H1 (cell line): ENCODE data around the gene PTPN13. TPM values are rescaled to one million over a fixed set of nuclear protein-coding genes. Genes with fewer than 3 reads are reported as not detected.

ENCODE experiments used
- CTCF ChIA-PET: fragments of 300-600 bp; sonication (Branson Sonifier 250); formaldehyde crosslinking; loops from one replicate; lab custom pipeline; 2021; ENCODE audit not compliant: partially characterized antibody; lab: Charles Lee
- POLR2A ChIA-PET: fragments of 300-600 bp; sonication (Branson Sonifier 250); formaldehyde crosslinking; loops from one replicate; lab custom pipeline; 2021; ENCODE audit warnings: inconsistent platforms; ENCODE audit not compliant: partially characterized antibody; lab: Charles Lee
- DNase-seq, 2 experiments: peaks; one replicate each; pipeline versions ENCODE4 v3.0.0 to v3.0.0-alpha.2; 2010 to 2022; ENCODE audit warnings: low spot score in 2 of 2, low read depth in 1 of 2, mixed read lengths in 1 of 2
- FAIRE-seq: peaks from 2 replicates; lab custom pipeline; 2011; peaks lifted over from hg19 to GRCh38; lab: Jason Lieb, UNC
- H2AFZ ChIP-seq: 2 replicates; pipeline ENCODE4 v1.8.1; 2012; ENCODE audit warnings: low read length, inconsistent platforms
- H2AK5ac ChIP-seq: 2 replicates; pipeline ENCODE4 v1.6.1; 2013; ENCODE audit warnings: low read depth, low read length
- H2BK120ac ChIP-seq: replicated peaks from 2 replicates; pipeline ENCODE3; 2013; ENCODE audit warnings: low read depth, low read length, inconsistent platforms
- H2BK12ac ChIP-seq: 2 replicates; pipeline ENCODE4 v1.6.1; 2013; ENCODE audit warnings: low read depth, low read length
- H2BK15ac ChIP-seq: 2 replicates; pipeline ENCODE4 v1.6.1; 2013; ENCODE audit warnings: low read length
- H2BK20ac ChIP-seq: 2 replicates; pipeline ENCODE4 v1.6.1; 2013; ENCODE audit warnings: low read length
- H2BK5ac ChIP-seq: 2 replicates; pipeline ENCODE4 v1.6.1; 2013; ENCODE audit warnings: low read depth, low read length
- H3K14ac ChIP-seq: 2 replicates; pipeline ENCODE4 v1.6.1; 2013; ENCODE audit warnings: inconsistent platforms; ENCODE audit not compliant: insufficient read length
- H3K18ac ChIP-seq: 2 replicates; pipeline ENCODE4 v1.6.1; 2013; ENCODE audit warnings: low read length; ENCODE audit errors: extremely low read depth
- H3K23ac ChIP-seq: 2 replicates; pipeline ENCODE4 v1.6.1; 2013; ENCODE audit warnings: inconsistent platforms; ENCODE audit not compliant: insufficient read length
- H3K23me2 ChIP-seq: 2 replicates; pipeline ENCODE4 v1.6.1; 2013; ENCODE audit warnings: low read depth, low read length
- H3K27ac ChIP-seq: 2 replicates; pipeline ENCODE4 v1.6.1; 2011; ENCODE audit warnings: low read depth, low read length, inconsistent platforms
- H3K27me3 ChIP-seq, 4 experiments: replicated peaks in 1 of 4; 1 replicate in 1 of 4; 2 replicates in 3 of 4; pipeline versions ENCODE4 v1.6.1 to v1.8.1; 2011 to 2013; ENCODE audit warnings: low read length in 3 of 4, mild to moderate bottlenecking in 3 of 4, inconsistent platforms in 2 of 4, mixed read lengths in 2 of 4, moderate library complexity in 1 of 4; ENCODE audit not compliant: control insufficient read depth in 3 of 4, insufficient read depth in 3 of 4; ENCODE audit errors: extremely low read depth in 1 of 4
- H3K36me3 ChIP-seq, 4 experiments: 2 replicates each; pipeline versions ENCODE4 v1.6.1 to v1.8.1; 2011 to 2013; ENCODE audit warnings: mild to moderate bottlenecking in 4 of 4, low read length in 3 of 4, moderate library complexity in 2 of 4, control low read depth in 1 of 4, inconsistent platforms in 1 of 4; ENCODE audit not compliant: insufficient read depth in 4 of 4, control insufficient read depth in 2 of 4
- H3K4ac ChIP-seq: replicated peaks from 2 replicates; pipeline ENCODE3; 2013; ENCODE audit warnings: low read length, low read depth, mixed read lengths, inconsistent platforms; ENCODE audit not compliant: insufficient read length
- H3K4me1 ChIP-seq, 4 experiments: replicated peaks in 1 of 4; 1 replicate in 1 of 4; 2 replicates in 3 of 4; pipeline versions ENCODE4 v1.6.1 to v1.8.1; 2011 to 2013; ENCODE audit warnings: low read length in 3 of 4, inconsistent platforms in 2 of 4, mixed read lengths in 1 of 4; ENCODE audit not compliant: insufficient read depth in 4 of 4, control insufficient read depth in 3 of 4
- H3K4me2 ChIP-seq, 2 experiments: 2 replicates each; pipeline versions ENCODE4 v1.6.1 to v1.8.1; 2011 to 2013; ENCODE audit warnings: low read depth in 2 of 2, low read length in 2 of 2, control low read depth in 1 of 2, inconsistent platforms in 1 of 2, mild to moderate bottlenecking in 1 of 2; ENCODE audit not compliant: insufficient read depth in 1 of 2
- H3K4me3 ChIP-seq, 4 experiments: fragments of 200-600, 300-600 bp in 1 of 4; sonication (generic), shearing (Covaris generic), sonication (Bioruptor Twin) in 1 of 4; 2 replicates each; pipeline versions ENCODE4 v1.5.1 to v1.8.1; 2011 to 2016; ENCODE audit warnings: low read length in 4 of 4, low read depth in 3 of 4, control low read depth in 2 of 4, inconsistent platforms in 2 of 4, mild to moderate bottlenecking in 2 of 4, mixed read lengths in 1 of 4, moderate library complexity in 1 of 4; ENCODE audit not compliant: insufficient read depth in 2 of 4; ENCODE audit errors: extremely low read depth in 1 of 4
- H3K56ac ChIP-seq: replicated peaks from 2 replicates; pipeline ENCODE3; 2013; ENCODE audit warnings: low read depth, mild to moderate bottlenecking, mixed read lengths, low read length, inconsistent platforms; ENCODE audit not compliant: insufficient read length
- H3K79me1 ChIP-seq: 2 replicates; pipeline ENCODE4 v1.6.1; 2013; ENCODE audit warnings: low read depth, low read length, control low read depth
- H3K79me2 ChIP-seq, 2 experiments: 2 replicates each; pipeline versions ENCODE4 v1.6.1 to v1.8.1; 2012 to 2013; ENCODE audit warnings: low read length in 2 of 2, mild to moderate bottlenecking in 2 of 2, inconsistent platforms in 1 of 2; ENCODE audit not compliant: insufficient read depth in 2 of 2, control insufficient read depth in 1 of 2
- H3K9ac ChIP-seq, 4 experiments: replicated peaks in 1 of 4; 1 replicate in 1 of 4; 2 replicates in 3 of 4; pipeline versions ENCODE4 v1.6.1 to v1.8.1; 2011 to 2013; ENCODE audit warnings: low read depth in 3 of 4, low read length in 3 of 4, control low read depth in 2 of 4, mild to moderate bottlenecking in 2 of 4, moderate library complexity in 2 of 4, inconsistent platforms in 1 of 4; ENCODE audit errors: extremely low read depth in 1 of 4
- H3K9me3 ChIP-seq, 2 experiments: 2 replicates each; pipeline versions ENCODE4 v1.6.1 to v1.8.1; 2012 to 2013; ENCODE audit warnings: mild to moderate bottlenecking in 2 of 2, moderate library complexity in 2 of 2, control low read depth in 1 of 2, inconsistent platforms in 1 of 2, low read depth in 1 of 2, low read length in 1 of 2, mixed read lengths in 1 of 2; ENCODE audit not compliant: insufficient read depth in 2 of 2
- H4K20me1 ChIP-seq, 2 experiments: replicated peaks in 1 of 2; 2 replicates each; pipeline versions ENCODE3 to v1.8.1; 2011 to 2013; ENCODE audit warnings: inconsistent platforms in 2 of 2, low read length in 2 of 2, mild to moderate bottlenecking in 1 of 2; ENCODE audit not compliant: insufficient read depth in 2 of 2, control insufficient read depth in 1 of 2
- H4K5ac ChIP-seq: 2 replicates; pipeline ENCODE4 v1.6.1; 2013; ENCODE audit warnings: low read length, low read depth, mixed read lengths, inconsistent platforms; ENCODE audit not compliant: insufficient read length
- H4K8ac ChIP-seq: 2 replicates; pipeline ENCODE4 v1.8.0; 2013; ENCODE audit warnings: mild to moderate bottlenecking, moderate library complexity, low read length, inconsistent platforms; ENCODE audit not compliant: insufficient read depth; ENCODE audit errors: extremely low read depth
- H4K91ac ChIP-seq: replicated peaks from 2 replicates; pipeline ENCODE3; 2013; ENCODE audit warnings: low read length, mixed read lengths, inconsistent platforms; ENCODE audit not compliant: insufficient read length
- BRCA1 ChIP-seq: IDR thresholded peaks from 2 replicates; pipeline ENCODE4 v1.6.1; 2012; ENCODE audit warnings: low read depth, low read length, improper control_type of control experiment
- WGBS, 2 experiments: shearing (Covaris generic) in 1 of 2; methylation state at CpG; one replicate each; pipeline versions ENCODE4 v1.1.6 to v1.1.7; 2013 to 2015; ENCODE audit warnings: low lambda C conversion rate in 2 of 2, mixed read lengths in 2 of 2, inconsistent platforms in 1 of 2, low coverage in 1 of 2, missing lambda C conversion rate in 1 of 2; ENCODE audit not compliant: insufficient replicate concordance in 2 of 2, insufficient coverage in 1 of 2, insufficient read length in 1 of 2; ENCODE audit errors: extremely low coverage in 1 of 2, missing lambda C conversion rate in 1 of 2; 5-methylcytosine and 5-hydroxymethylcytosine counted together
- polyA plus RNA-seq, 7 experiments: library from polyadenylated mRNA; depleted of rRNA in 3 of 7; stranded (reverse) in 5 of 7; unstranded in 2 of 7; fragments of >200 nt in 5 of 7; fragments of 200-250 nt in 2 of 7; gene quantifications; 1 replicate in 5 of 7; 2 replicates in 1 of 7; 4 replicates in 1 of 7; pipeline versions ENCODE4 v1.2.1 to v1.2.3, GENCODE V29; 2011 to 2013; ENCODE audit warnings: missing spikeins in 2 of 7, mixed read lengths in 2 of 7
- total RNA-seq: library from RNA; stranded (reverse); fragmentation: NEBNext Ultra II Directional; extraction: Animal tissue kit (Norgen Biotek cat#: 25700); gene quantifications from 2 replicates; pipeline ENCODE4 v1.2.1, GENCODE V29; 2021

Gene PTPN13
- total and polyA plus RNA-seq, 2 of the 8 experiments (the other 6 are each of a cell fraction or from before 2014, with no cell fraction given) = 12.7 to 57.9 TPM

DNA sequence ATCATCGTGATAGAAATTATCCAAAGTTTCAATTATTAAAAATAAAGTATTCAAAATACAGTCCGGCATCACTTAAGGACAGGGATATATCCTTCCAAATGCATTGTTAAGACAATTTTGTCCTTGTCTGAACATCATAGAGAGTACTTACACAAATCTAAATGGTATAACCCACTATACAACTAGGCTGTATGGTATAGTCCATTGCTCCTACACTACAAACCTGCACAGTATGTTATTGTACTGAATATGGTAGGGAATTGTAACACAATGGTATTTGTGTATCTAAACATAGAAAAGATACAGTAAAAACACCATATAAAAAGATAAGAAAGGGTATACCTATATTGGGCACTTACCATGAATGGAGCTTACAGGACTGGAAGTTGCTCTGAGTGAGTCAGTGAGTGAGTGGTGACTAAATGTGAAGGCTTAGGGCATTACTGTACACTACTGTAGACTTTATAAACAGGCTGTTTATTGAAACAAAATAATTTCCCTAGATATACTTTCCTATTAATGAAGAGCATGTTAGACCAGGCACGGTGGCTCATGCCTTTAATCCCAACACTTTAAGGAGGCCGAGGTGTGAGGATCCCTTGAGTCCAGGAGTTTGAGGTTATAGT, 44.8 kb upstream of the PTPN13 start:
- Histone ChIP-seq H3K4me2 (no peak overlapping the region), H2BK15ac (no peak overlapping the region), H3K79me2 (no peaks in the 10 kb centered on the region), H2BK12ac (no peak overlapping the region), H3K27ac (no peak overlapping the region), H3K79me1 (no peaks in the 10 kb centered on the region), H4K91ac (no peak overlapping the region), H2BK5ac (no peak overlapping the region), H2BK20ac (no peak overlapping the region), H3K4me3 (no peak overlapping the region), H3K9ac (no peak overlapping the region), H3K14ac (no peak overlapping the region), H3K36me3 (no peaks in the 10 kb centered on the region), H2AK5ac (no peak overlapping the region), H4K8ac (no peak overlapping the region), H3K4ac (no peak overlapping the region), H3K27me3 (no peaks in the 10 kb centered on the region), H3K18ac (no peak overlapping the region), H3K4me1 (no peaks in the 10 kb centered on the region), H3K23me2 (no peaks in the 10 kb centered on the region), H3K23ac (no peak overlapping the region), H4K20me1 (no peaks in the 10 kb centered on the region), H2AFZ (no peak overlapping the region), H3K9me3 (peaks cover 0 to 8% of the 10 kb centered on the region in 2 experiments; a peak in 1 of 4 replicates), H3K56ac (no peak overlapping the region), H2BK120ac (no peak overlapping the region), H4K5ac (no peak overlapping the region)
- ChIA-PET CTCF (interaction anchor here (1.2 kb wide), 1 partner anchor 54 kb away, joined by 3 read pairs; no protein-coding TSS in a partner anchor), POLR2A (no interaction called here)
- TF ChIP-seq BRCA1 = no peak
- no peak for DNase-seq
- no peak for FAIRE-seq
- WGBS, 2 experiments = 94% methylated on average over 4 of the region's 4 CpGs; no CpG with 5 or more reads in 1 of the 2 experiments
